GM18505 (cell line): ENCODE results near the gene COL28A1.

Source experiments
- ATAC-seq: cut with Tn5 transposase; IDR thresholded peaks from one replicate; pipeline ENCODE4 v1.9.1; 2021; ENCODE audit not compliant: unreplicated experiment
- POLR2A ChIP-seq: IDR thresholded peaks from 4 replicates; pipeline ENCODE4 v1.6.1; 2011; ENCODE audit warnings: borderline replicate concordance; ENCODE audit not compliant: insufficient read depth, insufficient read length; ENCODE audit errors: extremely low read depth

COL28A1 gene

GRCh38 chr7:7522421-7522820 is 13.3 kb downstream of the COL28A1 start:
- TF ChIP-seq POLR2A: no peak
- no peak for ATAC-seq

- ATAC-seq: no peak
- TF ChIP-seq POLR2A: no peak
Observed at GRCh38 chr7:7521259-7521658, 14.4 kb downstream of the COL28A1 start.

- TF ChIP-seq POLR2A: no peak
Observed at GRCh38 chr7:7519528-7519927, 16.1 kb downstream of the COL28A1 start.

GRCh38 chr7:7519056-7519455 is 16.6 kb downstream of the COL28A1 start:
- TF ChIP-seq POLR2A: no peak
- ATAC-seq: no peak

More at GRCh38 chr7:7519528-7519927, 16.1 kb downstream of the COL28A1 start:
- no peak for ATAC-seq

- ATAC-seq: no peak
- no peak for TF ChIP-seq POLR2A
Observed at GRCh38 chr7:7517754-7518153, 17.9 kb downstream of the COL28A1 start.

GRCh38 chr7:7516662-7517061 is 19.0 kb downstream of the COL28A1 start:
- TF ChIP-seq POLR2A: no peak
- no peak for ATAC-seq

GRCh38 chr7:7516156-7516555 is 19.5 kb downstream of the COL28A1 start:
- no peak for TF ChIP-seq POLR2A
- ATAC-seq: no peak

GRCh38 chr7:7512861-7513597 is 22.6 kb downstream of the COL28A1 start:
- ATAC-seq: no peak
- no peak for TF ChIP-seq POLR2A

- no peak for TF ChIP-seq POLR2A
Observed at GRCh38 chr7:7510794-7511193, 24.9 kb downstream of the COL28A1 start.

GRCh38 chr7:7505915-7506314 is 29.8 kb downstream of the COL28A1 start:
- ATAC-seq: no peak
- TF ChIP-seq POLR2A: no peak

More at GRCh38 chr7:7510794-7511193, 24.9 kb downstream of the COL28A1 start:
- ATAC-seq: no peak

GRCh38 chr7:7504910-7505704 is 30.6 kb downstream of the COL28A1 start:
- no peak for TF ChIP-seq POLR2A
- ATAC-seq: no peak

GRCh38 chr7:7499892-7500291 is 35.8 kb downstream of the COL28A1 start:
- no peak for TF ChIP-seq POLR2A
- no peak for ATAC-seq

- ATAC-seq: no peak
Observed at GRCh38 chr7:7498856-7499255, 36.8 kb downstream of the COL28A1 start.

GRCh38 chr7:7496311-7496710 is 39.4 kb downstream of the COL28A1 start:
- ATAC-seq: no peak
- no peak for TF ChIP-seq POLR2A

More at GRCh38 chr7:7498856-7499255, 36.8 kb downstream of the COL28A1 start:
- no peak for TF ChIP-seq POLR2A

- TF ChIP-seq POLR2A: no peak
- no peak for ATAC-seq
Observed at GRCh38 chr7:7495171-7495570, 40.5 kb downstream of the COL28A1 start.

GRCh38 chr7:7491044-7491443 is 44.6 kb downstream of the COL28A1 start:
- no peak for TF ChIP-seq POLR2A
- ATAC-seq: no peak
